GM18951 (cell line): Measurements from ENCODE around the gene NLE1.

Source experiments
- POLR2A ChIP-seq: IDR thresholded peaks from 4 replicates; pipeline ENCODE4 v1.6.1; 2011; ENCODE audit warnings: mild to moderate bottlenecking; ENCODE audit not compliant: insufficient read length, insufficient read depth; ENCODE audit errors: extremely low read depth
- in situ Hi-C: fragments of 300-500 bp; cut with MboI; formaldehyde crosslinking; loops from one replicate; pipeline ENCODE4 v1.12.0; 2022; ENCODE audit warnings: low sequenced_read_pairs, mixed read lengths, inconsistent platforms; ENCODE audit not compliant: unreplicated experiment

The NLE1 gene

GRCh38 chr17:35084987-35085386, 57.1 kb downstream of the NLE1 start:
- TF ChIP-seq POLR2A, result no peak
- in situ Hi-C loops, result no loop called here

GRCh38 chr17:35083071-35083470, 59.0 kb downstream of the NLE1 start:
- in situ Hi-C loops, result no loop called here

GRCh38 chr17:35082073-35082657, 59.9 kb downstream of the NLE1 start:
- TF ChIP-seq POLR2A, result no peak
- in situ Hi-C loops, result no loop called here

More at GRCh38 chr17:35083071-35083470, 59.0 kb downstream of the NLE1 start:
- TF ChIP-seq POLR2A, result no peak

GRCh38 chr17:35081638-35082037, 60.5 kb downstream of the NLE1 start:
- TF ChIP-seq POLR2A, result no peak
- in situ Hi-C loops, result no loop called here

- in situ Hi-C loops, result no loop called here
- TF ChIP-seq POLR2A, result no peak
Measured at GRCh38 chr17:35080536-35080935, 61.6 kb downstream of the NLE1 start.

GRCh38 chr17:35079547-35080423, 62.3 kb downstream of the NLE1 start:
- in situ Hi-C loops, result no loop called here
- TF ChIP-seq POLR2A, result no peak
